Stimulated activated CD4-positive, alpha-beta T cell treated with anti-CD3 and anti-CD28 coated beads, Interleukin-4, amount 100 ng/mL, for 4 hours (primary cell): ENCODE measurements around the gene ZNF189.
A peak's percentile ranks its signal among the peaks of the same experiment; 100 is the strongest.

Experiments used
- DNase-seq, 2 experiments: peaks; one replicate each; pipeline ENCODE4 v3.0.0-alpha.2; 2020

The ZNF189 gene

DNA sequence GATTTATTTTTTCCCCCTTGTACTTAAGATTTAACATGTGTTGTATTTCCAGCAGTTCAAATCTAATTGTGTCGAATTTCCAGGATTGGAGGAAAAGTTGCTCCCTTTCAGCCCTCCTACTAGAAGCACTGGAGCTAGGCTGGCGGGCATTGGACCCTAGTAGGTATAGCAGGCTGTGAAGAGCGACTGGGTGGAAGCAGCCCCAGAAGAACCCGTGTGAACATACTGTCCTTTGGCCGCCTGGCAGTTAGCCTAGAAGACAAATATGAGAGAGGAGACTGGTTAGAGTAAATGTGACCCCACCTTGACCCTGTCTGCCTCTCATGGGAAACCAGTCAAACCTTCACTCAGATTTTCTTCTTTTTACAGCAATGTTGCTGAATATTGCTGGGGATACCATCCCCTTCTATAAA is 23.0 kb downstream of the ZNF189 start:
- DNase-seq: no peak

DNA sequence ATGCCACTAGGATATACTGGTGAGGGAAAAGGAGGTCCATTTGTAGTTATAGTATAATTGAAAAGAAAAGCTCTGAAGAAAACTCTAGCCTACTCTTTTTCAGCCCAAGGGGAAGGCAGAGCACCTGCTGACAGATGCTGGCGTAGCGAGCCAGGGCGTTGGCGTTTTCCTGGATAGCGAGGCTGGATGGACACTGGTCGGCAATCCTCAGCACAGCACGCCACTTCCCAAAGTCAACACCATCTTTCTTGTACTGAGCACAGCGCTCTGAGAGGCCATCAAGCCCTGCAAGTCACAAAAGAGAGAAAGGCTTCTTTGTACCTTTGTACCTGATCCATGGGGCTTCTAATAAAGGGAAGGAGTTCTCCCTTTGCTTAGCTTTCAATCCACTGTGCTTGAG is 28.7 kb downstream of the ZNF189 start:
- DNase-seq: no peak

GRCh38 chr9:101427957-101428655 is 29.5 kb downstream of the ZNF189 start:
- no peak for DNase-seq

DNA sequence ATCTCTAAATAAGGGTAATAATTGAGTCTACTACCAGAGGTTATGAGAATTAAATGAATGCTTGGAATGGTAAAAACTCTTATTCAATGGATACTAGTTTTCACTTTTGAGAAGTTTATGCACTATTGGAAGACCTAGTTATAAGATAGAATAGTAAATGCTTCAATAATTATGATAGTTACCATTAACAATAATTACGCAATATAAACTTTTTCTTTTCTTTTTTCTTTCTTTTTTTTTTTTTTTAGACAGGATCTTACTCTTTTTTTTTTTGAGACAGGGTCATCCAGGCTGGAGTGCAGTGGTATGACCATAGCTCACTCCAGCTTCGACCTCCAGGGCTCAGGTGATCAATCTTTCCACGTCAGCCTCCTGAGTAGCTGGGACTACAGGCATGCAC is 30.3 kb downstream of the ZNF189 start:
- DNase-seq: no peak

- DNase-seq: no peak
Observed at GRCh38 chr9:101429736-101430135, 31.1 kb downstream of the ZNF189 start.

DNA sequence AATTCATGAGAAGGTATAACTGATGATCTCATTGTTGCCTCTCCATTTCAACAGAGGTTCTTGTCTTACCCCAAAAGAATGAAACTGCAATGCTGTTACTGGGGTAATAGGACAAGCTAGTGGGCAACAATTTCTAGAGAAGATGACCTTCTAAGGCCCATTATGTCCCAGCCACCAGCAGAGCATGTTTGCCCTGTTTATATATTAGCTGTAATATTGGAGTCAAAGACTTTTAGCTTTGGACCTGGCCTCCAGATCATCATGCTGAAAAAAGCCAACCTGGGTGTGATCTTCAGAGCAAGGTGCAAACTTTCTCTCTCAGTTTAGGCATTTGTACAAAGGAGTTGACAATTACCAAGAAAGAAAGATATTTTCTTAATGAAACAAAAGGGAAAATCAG is 33.5 kb downstream of the ZNF189 start:
- DNase-seq: no peak

- no peak for DNase-seq
Observed at GRCh38 chr9:101432740-101433139, 34.1 kb downstream of the ZNF189 start.

GRCh38 chr9:101433229-101433628 is 34.6 kb downstream of the ZNF189 start:
- DNase-seq: no peak

DNA sequence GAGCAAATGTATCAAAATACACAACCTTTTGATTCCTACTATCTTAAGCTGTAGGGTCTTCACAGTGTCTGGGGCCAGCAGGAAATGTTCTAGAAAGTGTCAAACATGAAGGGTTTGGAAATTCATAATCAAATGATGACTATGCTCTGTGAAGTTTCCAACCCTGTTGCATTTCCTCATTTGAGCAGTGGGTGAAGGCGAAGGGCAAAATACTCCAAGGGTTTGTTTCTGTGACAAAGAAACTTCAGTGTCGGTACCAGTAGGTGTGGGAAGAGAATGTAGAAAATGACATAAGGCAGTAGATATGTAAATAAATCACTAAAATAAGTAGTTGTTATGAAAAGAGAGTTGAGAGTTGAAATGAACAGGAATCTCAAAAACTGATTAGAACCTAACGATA is 36.3 kb downstream of the ZNF189 start:
- no peak for DNase-seq

DNA sequence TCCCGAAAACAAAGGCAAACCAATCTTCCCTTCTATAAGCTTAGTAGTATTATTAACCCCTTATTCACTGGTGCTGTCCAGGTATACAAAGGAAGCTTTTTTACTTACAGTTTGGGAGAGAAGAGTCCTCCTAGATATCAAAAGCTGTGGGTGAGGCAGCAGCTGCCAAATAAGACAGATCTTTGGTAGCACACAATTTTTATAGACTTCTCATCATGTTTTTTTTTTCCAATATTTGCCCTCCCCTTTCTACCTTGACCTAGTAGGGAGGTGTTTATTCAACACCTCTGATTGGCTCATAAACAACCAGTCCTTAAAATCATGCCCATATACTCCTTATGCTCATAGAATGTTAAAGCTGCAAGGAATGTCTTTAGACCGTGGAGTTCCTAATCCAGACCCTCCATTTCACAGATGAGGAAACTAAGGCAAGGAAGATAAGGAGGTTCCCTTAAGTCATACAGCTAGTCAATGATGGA is 37.0 kb downstream of the ZNF189 start, which contains the start of gene ALDOB:
ALDOB (minus strand) TSS at position 174 of the 479 bp plus-strand sequence. CDS start 4,887 bp downstream, outside the sequence.
- no peak for DNase-seq

- no peak for DNase-seq
Observed at GRCh38 chr9:101437806-101438232, 39.2 kb downstream of the ZNF189 start.

DNA sequence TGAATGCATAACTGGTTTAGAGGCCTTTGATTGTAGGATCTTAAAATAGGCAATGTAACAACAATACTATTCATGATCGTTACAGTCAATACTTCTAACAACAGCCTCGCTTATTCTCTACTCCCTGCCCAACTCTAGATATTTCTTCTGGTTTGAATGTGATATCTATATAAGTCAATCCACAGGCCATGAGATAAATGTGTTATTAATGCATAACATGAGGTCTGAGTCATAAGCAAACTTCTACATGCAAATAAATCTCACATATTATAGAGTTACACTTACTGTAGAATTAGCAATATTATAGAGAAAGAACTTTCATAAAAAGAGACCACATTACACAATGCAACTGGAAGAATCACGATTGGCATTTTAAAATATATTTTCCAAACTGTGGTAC is 39.9 kb downstream of the ZNF189 start:
- DNase-seq: no peak

GRCh38 chr9:101440714-101441230 is 42.1 kb downstream of the ZNF189 start:
- DNase-seq: no peak

DNA sequence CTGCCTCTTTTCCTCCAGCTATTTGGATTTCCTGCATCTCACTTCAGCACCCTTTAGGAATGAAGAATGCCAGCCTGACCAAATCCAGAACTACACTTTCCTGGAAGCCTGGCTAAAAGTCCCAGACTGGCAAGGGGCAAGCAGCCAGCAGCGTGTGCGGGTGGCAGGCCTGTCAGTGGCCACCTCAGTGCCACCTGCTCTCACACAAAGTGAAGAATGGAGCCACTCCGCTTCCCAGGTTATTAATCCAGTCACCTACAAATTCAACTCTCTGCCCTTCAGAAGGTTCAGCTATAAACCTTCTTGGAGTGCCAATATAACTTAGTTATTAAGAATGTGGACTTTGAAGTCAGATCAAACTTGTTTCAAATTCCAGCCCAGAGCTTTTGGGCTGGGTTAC is 43.7 kb downstream of the ZNF189 start:
- DNase-seq: no peak

DNA sequence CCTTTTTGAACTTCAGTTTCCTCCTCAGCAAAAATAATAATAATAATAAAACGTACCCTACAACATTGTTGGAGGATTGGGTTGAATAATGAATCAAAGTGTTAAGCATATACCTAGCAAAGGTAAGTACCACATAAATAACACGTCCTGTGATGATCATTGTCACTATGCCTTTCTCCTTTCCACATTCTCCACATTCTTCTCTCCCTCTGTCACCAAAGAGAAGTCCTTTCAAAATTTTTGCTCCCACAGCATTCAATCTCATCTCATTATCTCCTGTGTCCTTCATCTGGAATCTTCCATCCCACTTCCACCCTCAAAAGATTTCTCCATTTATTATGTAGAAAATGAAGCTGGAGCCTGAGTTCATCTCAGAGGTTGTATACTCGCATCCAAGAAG is 44.1 kb downstream of the ZNF189 start:
- no peak for DNase-seq

GRCh38 chr9:101443364-101443771 is 44.7 kb downstream of the ZNF189 start:
- no peak for DNase-seq

DNA sequence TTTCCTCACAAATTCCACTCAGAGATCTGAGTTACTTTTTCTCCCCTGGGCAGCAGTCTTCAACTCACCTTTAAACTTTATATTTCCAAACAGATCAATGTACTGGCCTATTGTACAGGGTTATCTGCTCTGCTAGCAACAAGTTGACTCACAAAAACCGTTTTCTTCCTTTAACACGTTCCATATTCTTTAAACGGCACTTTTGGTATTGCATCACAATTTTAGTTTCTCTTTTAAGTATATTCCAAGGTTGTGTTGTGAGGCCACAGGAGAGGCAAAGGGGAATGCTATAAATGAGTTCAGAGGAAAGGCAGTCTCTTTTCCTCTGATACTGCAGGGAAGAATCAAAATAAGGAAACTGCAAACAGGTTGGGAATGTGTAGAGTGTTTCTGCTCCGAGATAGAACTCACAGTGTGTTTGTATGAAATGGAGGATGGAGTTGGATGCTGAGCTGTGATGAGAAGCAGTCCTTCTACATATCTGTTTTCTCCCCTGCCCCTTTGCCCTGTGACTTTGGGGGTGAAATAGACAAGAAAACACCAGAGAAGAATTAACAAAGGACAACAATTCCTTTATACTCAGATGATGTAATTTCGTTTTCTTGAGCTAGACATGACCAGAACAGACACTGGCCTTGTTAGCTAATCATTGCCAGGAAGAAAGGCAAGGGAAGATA is 46.8 kb downstream of the ZNF189 start:
- no peak for DNase-seq

- DNase-seq: no peak
Observed at GRCh38 chr9:101446732-101447131, 48.1 kb downstream of the ZNF189 start.

GRCh38 chr9:101448680-101449070 is 50.0 kb downstream of the ZNF189 start:
- no peak for DNase-seq

GRCh38 chr9:101449071-101449721 is 50.5 kb downstream of the ZNF189 start:
- peak; percentile 17 to 40 for DNase-seq

- DNase-seq: no peak
Observed at GRCh38 chr9:101450931-101451330, 52.3 kb downstream of the ZNF189 start.

GRCh38 chr9:101451498-101451897 is 52.8 kb downstream of the ZNF189 start:
- no peak for DNase-seq

DNA sequence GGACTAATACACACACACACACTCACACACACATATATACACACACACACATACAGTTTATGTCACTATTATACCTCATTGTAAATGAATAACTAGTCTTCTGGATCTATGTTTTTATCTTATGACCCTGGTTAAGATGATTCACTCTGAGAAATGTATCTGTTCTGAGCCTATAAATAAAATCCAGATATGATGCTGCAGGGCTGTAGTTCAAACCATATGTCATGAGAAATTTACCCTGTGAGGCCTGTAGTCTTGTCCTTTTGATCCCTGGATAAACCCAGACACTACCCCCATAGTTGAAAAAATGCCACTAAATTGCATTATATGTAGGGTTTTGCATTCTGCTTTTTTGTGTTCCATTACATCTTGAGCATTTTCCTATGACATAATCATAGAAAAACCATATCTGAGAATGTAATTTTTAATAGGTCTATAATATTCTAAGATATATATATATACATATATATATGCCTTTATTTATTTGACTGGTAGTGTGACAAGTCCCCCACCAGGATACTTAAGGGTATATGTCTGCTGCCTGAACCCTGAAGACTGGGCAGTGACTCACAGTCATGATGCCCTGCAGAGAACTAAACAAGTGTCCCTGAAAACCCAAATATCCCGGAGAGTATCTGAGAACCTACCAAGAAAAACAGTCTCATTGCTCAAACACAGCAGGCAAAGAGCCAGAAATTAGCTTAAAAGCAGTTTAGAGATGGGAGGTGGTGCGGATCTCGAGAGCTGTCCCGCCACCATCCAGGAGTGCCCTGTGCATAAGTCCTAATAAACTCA is 55.3 kb downstream of the ZNF189 start:
- no peak for DNase-seq
